ENCODE data around the gene TMEM123. TPM values are rescaled to one million over a fixed set of nuclear protein-coding genes. Genes with fewer than 3 reads are reported as not detected.
A peak's percentile ranks its signal among the peaks of the same experiment; 100 is the strongest.

Gene TMEM123
- total and polyA plus RNA-seq, 2 of the 13 experiments (the other 11 are each of a cell fraction or from before 2014, with no cell fraction given): 365 to 2,761 TPM

DNA sequence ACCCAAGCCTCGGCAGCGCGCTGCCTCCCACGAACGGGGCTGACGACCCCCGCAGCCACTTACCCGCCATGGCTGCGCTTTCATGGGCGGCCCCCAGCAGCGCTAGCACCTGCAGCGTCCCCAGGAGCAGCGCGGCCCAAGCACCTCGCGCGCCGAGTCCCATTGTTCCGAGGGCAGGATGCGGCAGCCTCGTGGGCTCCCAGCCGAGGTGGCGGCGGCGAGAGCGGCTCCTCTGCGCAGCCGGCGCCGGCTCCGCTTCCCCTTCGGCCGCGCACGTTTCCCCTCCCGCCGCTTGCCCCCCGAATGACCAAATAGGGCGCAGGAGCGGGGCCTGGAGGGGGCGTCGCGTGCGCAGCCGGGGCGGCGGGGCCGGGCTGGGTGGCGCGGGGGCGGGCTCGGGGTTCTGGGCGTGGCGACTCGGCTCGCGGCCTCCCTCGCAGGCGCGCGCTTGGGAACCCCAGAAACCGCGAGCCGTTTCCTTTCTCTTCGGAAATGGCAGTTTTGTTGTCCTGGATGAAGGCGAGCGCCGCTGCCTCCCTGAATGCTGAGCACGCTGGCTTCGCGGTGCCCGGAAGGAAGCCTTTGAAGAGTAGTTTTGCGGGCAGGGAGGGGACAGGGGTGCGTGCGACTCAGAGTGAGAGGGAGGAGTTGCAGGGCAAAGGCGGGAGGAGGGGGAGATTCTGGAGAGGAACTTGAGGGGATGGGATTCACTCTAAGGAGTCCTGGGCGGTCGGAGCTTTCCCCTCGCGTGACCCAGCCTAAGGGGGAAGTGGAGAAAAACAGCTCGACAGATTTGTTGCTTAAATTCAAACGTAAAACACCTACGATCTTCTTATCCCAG, at the start of gene TMEM123 (continued):
- TF ChIP-seq, protein P1, sequence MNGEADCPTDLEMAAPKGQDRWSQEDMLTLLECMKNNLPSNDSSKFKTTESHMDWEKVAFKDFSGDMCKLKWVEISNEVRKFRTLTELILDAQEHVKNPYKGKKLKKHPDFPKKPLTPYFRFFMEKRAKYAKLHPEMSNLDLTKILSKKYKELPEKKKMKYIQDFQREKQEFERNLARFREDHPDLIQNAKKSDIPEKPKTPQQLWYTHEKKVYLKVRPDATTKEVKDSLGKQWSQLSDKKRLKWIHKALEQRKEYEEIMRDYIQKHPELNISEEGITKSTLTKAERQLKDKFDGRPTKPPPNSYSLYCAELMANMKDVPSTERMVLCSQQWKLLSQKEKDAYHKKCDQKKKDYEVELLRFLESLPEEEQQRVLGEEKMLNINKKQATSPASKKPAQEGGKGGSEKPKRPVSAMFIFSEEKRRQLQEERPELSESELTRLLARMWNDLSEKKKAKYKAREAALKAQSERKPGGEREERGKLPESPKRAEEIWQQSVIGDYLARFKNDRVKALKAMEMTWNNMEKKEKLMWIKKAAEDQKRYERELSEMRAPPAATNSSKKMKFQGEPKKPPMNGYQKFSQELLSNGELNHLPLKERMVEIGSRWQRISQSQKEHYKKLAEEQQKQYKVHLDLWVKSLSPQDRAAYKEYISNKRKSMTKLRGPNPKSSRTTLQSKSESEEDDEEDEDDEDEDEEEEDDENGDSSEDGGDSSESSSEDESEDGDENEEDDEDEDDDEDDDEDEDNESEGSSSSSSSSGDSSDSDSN (CRISPR knock-in tag; IDR thresholded peaks at IDR 0.05): peak; percentile 64
- no peak; the same call in 1 of the 2 replicates for TF ChIP-seq DR1 (CRISPR knock-in tag; IDR thresholded peaks at IDR 0.05)
- no peak for TF ChIP-seq MLLT10 (CRISPR knock-in tag; IDR thresholded peaks at IDR 0.05)
- no peak for TF ChIP-seq DPF2 (CRISPR knock-in tag; IDR thresholded peaks at IDR 0.05; ENCODE audit: borderline replicate concordance, low read depth)
- TF ChIP-seq TBP (CRISPR knock-in tag; IDR thresholded peaks at IDR 0.05): no peak
- no peak for TF ChIP-seq ZNF225 (CRISPR knock-in tag; IDR thresholded peaks at IDR 0.05)
- TF ChIP-seq, protein P2, sequence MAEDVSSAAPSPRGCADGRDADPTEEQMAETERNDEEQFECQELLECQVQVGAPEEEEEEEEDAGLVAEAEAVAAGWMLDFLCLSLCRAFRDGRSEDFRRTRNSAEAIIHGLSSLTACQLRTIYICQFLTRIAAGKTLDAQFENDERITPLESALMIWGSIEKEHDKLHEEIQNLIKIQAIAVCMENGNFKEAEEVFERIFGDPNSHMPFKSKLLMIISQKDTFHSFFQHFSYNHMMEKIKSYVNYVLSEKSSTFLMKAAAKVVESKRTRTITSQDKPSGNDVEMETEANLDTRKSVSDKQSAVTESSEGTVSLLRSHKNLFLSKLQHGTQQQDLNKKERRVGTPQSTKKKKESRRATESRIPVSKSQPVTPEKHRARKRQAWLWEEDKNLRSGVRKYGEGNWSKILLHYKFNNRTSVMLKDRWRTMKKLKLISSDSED (CRISPR knock-in tag; IDR thresholded peaks at IDR 0.05): no peak
- TF ChIP-seq SPEN (CRISPR knock-in tag; IDR thresholded peaks at IDR 0.05; ENCODE audit: low read depth): peak; percentile 47; the same call in 1 of the 2 replicates
- TF ChIP-seq FLYWCH1 (CRISPR knock-in tag; IDR thresholded peaks at IDR 0.05): no peak
- TF ChIP-seq, protein P3, sequence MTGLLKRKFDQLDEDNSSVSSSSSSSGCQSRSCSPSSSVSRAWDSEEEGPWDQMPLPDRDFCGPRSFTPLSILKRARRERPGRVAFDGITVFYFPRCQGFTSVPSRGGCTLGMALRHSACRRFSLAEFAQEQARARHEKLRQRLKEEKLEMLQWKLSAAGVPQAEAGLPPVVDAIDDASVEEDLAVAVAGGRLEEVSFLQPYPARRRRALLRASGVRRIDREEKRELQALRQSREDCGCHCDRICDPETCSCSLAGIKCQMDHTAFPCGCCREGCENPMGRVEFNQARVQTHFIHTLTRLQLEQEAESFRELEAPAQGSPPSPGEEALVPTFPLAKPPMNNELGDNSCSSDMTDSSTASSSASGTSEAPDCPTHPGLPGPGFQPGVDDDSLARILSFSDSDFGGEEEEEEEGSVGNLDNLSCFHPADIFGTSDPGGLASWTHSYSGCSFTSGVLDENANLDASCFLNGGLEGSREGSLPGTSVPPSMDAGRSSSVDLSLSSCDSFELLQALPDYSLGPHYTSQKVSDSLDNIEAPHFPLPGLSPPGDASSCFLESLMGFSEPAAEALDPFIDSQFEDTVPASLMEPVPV (CRISPR knock-in tag; IDR thresholded peaks at IDR 0.05): peak; percentile 63; the same call in 1 of the 2 replicates
- no peak for TF ChIP-seq ARNT (IDR thresholded peaks at IDR 0.05)
- no peak for TF ChIP-seq ZNF703 (CRISPR knock-in tag; IDR thresholded peaks at IDR 0.05; ENCODE audit: borderline replicate concordance)
- TF ChIP-seq ZNF441 (CRISPR knock-in tag; IDR thresholded peaks at IDR 0.05; ENCODE audit: borderline replicate concordance): peak; percentile 33; the same call in 1 of the 2 replicates
- no peak for TF ChIP-seq ZNF460 (CRISPR knock-in tag; IDR thresholded peaks at IDR 0.05; ENCODE audit: borderline replicate concordance)
- TF ChIP-seq ZKSCAN5 (CRISPR knock-in tag; IDR thresholded peaks at IDR 0.05): no peak
- TF ChIP-seq, protein P4, sequence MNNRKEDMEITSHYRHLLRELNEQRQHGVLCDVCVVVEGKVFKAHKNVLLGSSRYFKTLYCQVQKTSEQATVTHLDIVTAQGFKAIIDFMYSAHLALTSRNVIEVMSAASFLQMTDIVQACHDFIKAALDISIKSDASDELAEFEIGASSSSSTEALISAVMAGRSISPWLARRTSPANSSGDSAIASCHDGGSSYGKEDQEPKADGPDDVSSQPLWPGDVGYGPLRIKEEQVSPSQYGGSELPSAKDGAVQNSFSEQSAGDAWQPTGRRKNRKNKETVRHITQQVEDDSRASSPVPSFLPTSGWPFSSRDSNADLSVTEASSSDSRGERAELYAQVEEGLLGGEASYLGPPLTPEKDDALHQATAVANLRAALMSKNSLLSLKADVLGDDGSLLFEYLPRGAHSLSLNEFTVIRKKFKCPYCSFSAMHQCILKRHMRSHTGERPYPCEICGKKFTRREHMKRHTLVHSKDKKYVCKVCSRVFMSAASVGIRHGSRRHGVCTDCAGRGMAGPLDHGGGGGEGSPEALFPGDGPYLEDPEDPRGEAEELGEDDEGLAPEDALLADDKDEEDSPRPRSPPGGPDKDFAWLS (CRISPR knock-in tag; IDR thresholded peaks at IDR 0.05; ENCODE audit: borderline replicate concordance): no peak
- TF ChIP-seq MAZ (IDR thresholded peaks at IDR 0.05; ENCODE audit: borderline replicate concordance, low read depth, low read length): no peak
- TF ChIP-seq MAZ (CRISPR knock-in tag; IDR thresholded peaks at IDR 0.05; ENCODE audit: low read depth): peak; percentile 82

Measured in HepG2 (cell line).